ENCODE measurements around the gene GPSM3. TPM values are rescaled to one million over a fixed set of nuclear protein-coding genes. Genes with fewer than 3 reads are reported as not detected.
A peak's percentile ranks its signal among the peaks of the same experiment; 100 is the strongest.

Gene GPSM3
- total RNA-seq (100 to 1,000 TPM; 267 to 311 (median 274) TPM), total RNA-seq (18.4 to 198 (median 131) reads per million in 29 experiments)
- total RNA-seq (2013), result 268 TPM

GRCh38 chr6:32192608-32193039 lies at the start of gene GPSM3:
GPSM3 (minus strand) TSS chr6:32192643; CDS start chr6:32192513, 130 bp downstream.
- H3K4me1 ChIP-seq (ENCODE audit: control insufficient read depth in 1 of 2, extremely low read depth in 1 of 2, insufficient read depth in 2 of 2, low read length in 2 of 2), result peaks cover 34 to 72% of the 10 kb centered on the region in 2 experiments
- ChIA-PET POLR2A (interaction anchor here (0.6 to 1.4 kb wide), 3 partner anchors 10 to 15 kb away, joined by 3 to 5 read pairs (median 3); no protein-coding TSS in a partner anchor), CTCF (interaction anchor here in 1 of 2 donors (0.8 to 1.3 kb wide), 2 partner anchors 15 to 779 kb away, joined by 3 to 4 read pairs; no protein-coding TSS in a partner anchor)
- H3K36me3 Mint-ChIP-seq, result peaks cover 25% of the 10 kb centered on the region
- H3K4me1 Mint-ChIP-seq, result peaks cover 44 to 56% (median 54%) of the 10 kb centered on the region in 3 donors
- peak within 1 kb of the TSS; percentile 95 to 97 for H3K4me3 ChIP-seq (ENCODE audit: control insufficient read depth in 1 of 2, extremely low read depth in 1 of 2, low read length in 1 of 2)
- peaks cover 0 to 18% of the 10 kb centered on the region in 2 donors for H3K36me3 ChIP-seq (ENCODE audit: control insufficient read depth in 2 of 2, extremely low read depth in 1 of 2, insufficient read depth in 1 of 2, low read length in 1 of 2)
- DNase-seq, result peak; percentile 30 to 77 (median 54)
- peak in 2 of 4 experiments; percentile 18 to 19 for ATAC-seq (replicated peaks in 1 of 4)
- H3K27me3 ChIP-seq (replicated peaks in 1 of 2; ENCODE audit: control insufficient read depth in 2 of 2, extremely low read depth in 1 of 2, insufficient read depth in 2 of 2, low read length in 1 of 2), result no peaks in the 10 kb centered on the region
- H3K9me3 Mint-ChIP-seq, result no peaks in the 10 kb centered on the region
- WGBS (ENCODE audit: insufficient coverage), result no CpG with 5 or more reads among the region's 5 CpGs
- H3K27ac ChIP-seq (ENCODE audit: low read length), result peak within 1 kb of the TSS; percentile 93
- H3K9me3 ChIP-seq, result no peaks in the 10 kb centered on the region
- no peaks in the 10 kb centered on the region for H3K27me3 Mint-ChIP-seq
- peak within 1 kb of the TSS; percentile 99 for H3K27ac Mint-ChIP-seq
- peak within 1 kb of the TSS; percentile 96 to 97 (median 97) for H3K4me3 Mint-ChIP-seq

- Mint-ChIP-seq H3K9me3 (no peaks in the 10 kb centered on the region), H3K4me3 (no peak overlapping the region), H3K27me3 (peaks cover 0 to 2% of the 10 kb centered on the region in 2 donors), H3K36me3 (no peaks in the 10 kb centered on the region), H3K4me1 (peaks cover 5 to 9% (median 6%) of the 10 kb centered on the region in 3 donors), H3K27ac (no peak overlapping the region)
- peaks cover 0 to 17% of the 10 kb centered on the region in 2 experiments for H3K27me3 ChIP-seq (replicated peaks in 1 of 2; ENCODE audit: control insufficient read depth in 2 of 2, extremely low read depth in 1 of 2, insufficient read depth in 2 of 2, low read length in 1 of 2)
- H3K4me3 ChIP-seq (ENCODE audit: control insufficient read depth in 1 of 2, extremely low read depth in 1 of 2, low read length in 1 of 2), result no peak overlapping the region
- ATAC-seq (replicated peaks in 1 of 4) (no peak), DNase-seq (no peak)
- no peaks in the 10 kb centered on the region for H3K36me3 ChIP-seq (ENCODE audit: control insufficient read depth in 2 of 2, extremely low read depth in 1 of 2, insufficient read depth in 1 of 2, low read length in 1 of 2)
- 100% methylated on average over 1 of the region's 1 CpG for WGBS (ENCODE audit: insufficient coverage)
- H3K4me1 ChIP-seq (ENCODE audit: control insufficient read depth in 1 of 2, extremely low read depth in 1 of 2, insufficient read depth in 2 of 2, low read length in 2 of 2), result peaks cover 0 to 9% of the 10 kb centered on the region in 2 experiments
- H3K27ac ChIP-seq (ENCODE audit: low read length), result no peak overlapping the region
- ChIA-PET CTCF (interaction anchor here in 1 of 2 donors (0.5 kb wide), 1 partner anchor 123 kb away, joined by 3 read pairs; no protein-coding TSS in a partner anchor), POLR2A (no interaction called here)
- no peaks in the 10 kb centered on the region for H3K9me3 ChIP-seq
Observed at GRCh38 chr6:32240686-32241085, 48.2 kb upstream of the GPSM3 start.

- CTCF ChIA-PET, result no interaction called here
- Histone ChIP-seq H3K4me3 (ENCODE audit: control insufficient read depth in 1 of 2, extremely low read depth in 1 of 2, low read length in 1 of 2) (no peak overlapping the region), H3K36me3 (ENCODE audit: control insufficient read depth in 2 of 2, extremely low read depth in 1 of 2, insufficient read depth in 1 of 2, low read length in 1 of 2) (no peaks in the 10 kb centered on the region), H3K4me1 (ENCODE audit: control insufficient read depth in 1 of 2, extremely low read depth in 1 of 2, insufficient read depth in 2 of 2, low read length in 2 of 2) (peaks cover 0 to 2% of the 10 kb centered on the region in 2 experiments), H3K27me3 (replicated peaks in 1 of 2; ENCODE audit: control insufficient read depth in 2 of 2, extremely low read depth in 1 of 2, insufficient read depth in 2 of 2, low read length in 1 of 2) (peaks cover 0 to 18% of the 10 kb centered on the region in 2 experiments), H3K9me3 (no peaks in the 10 kb centered on the region), H3K27ac (ENCODE audit: low read length) (no peak overlapping the region)
- POLR2A ChIA-PET, result no interaction called here
- ATAC-seq (replicated peaks in 1 of 4), result no peak
- no peaks in the 10 kb centered on the region for H3K27me3 Mint-ChIP-seq
- H3K4me1 Mint-ChIP-seq, result no peaks in the 10 kb centered on the region
- DNase-seq, result no peak
- H3K27ac Mint-ChIP-seq, result no peak overlapping the region
- no peak overlapping the region for H3K4me3 Mint-ChIP-seq
- WGBS (ENCODE audit: insufficient coverage), result no CpG with 5 or more reads among the region's 2 CpGs
- no peaks in the 10 kb centered on the region for H3K36me3 Mint-ChIP-seq
- H3K9me3 Mint-ChIP-seq, result no peaks in the 10 kb centered on the region
Observed at GRCh38 chr6:32239462-32239861, 47.0 kb upstream of the GPSM3 start.

GRCh38 chr6:32234934-32235333 lies 42.5 kb upstream of the GPSM3 start:
- Histone ChIP-seq H3K4me1 (ENCODE audit: control insufficient read depth in 1 of 2, extremely low read depth in 1 of 2, insufficient read depth in 2 of 2, low read length in 2 of 2) (no peaks in the 10 kb centered on the region), H3K36me3 (ENCODE audit: control insufficient read depth in 2 of 2, extremely low read depth in 1 of 2, insufficient read depth in 1 of 2, low read length in 1 of 2) (no peaks in the 10 kb centered on the region), H3K4me3 (ENCODE audit: control insufficient read depth in 1 of 2, extremely low read depth in 1 of 2, low read length in 1 of 2) (no peak overlapping the region), H3K27me3 (replicated peaks in 1 of 2; ENCODE audit: control insufficient read depth in 2 of 2, extremely low read depth in 1 of 2, insufficient read depth in 2 of 2, low read length in 1 of 2) (peaks cover 0 to 3% of the 10 kb centered on the region in 2 experiments), H3K27ac (ENCODE audit: low read length) (no peak overlapping the region), H3K9me3 (no peaks in the 10 kb centered on the region)
- H3K4me1 Mint-ChIP-seq, result no peaks in the 10 kb centered on the region
- CTCF ChIA-PET, result no interaction called here
- POLR2A ChIA-PET, result interaction anchor here in 1 of 2 donors (0.7 kb wide), 1 partner anchor 28 kb away, joined by 3 read pairs; no protein-coding TSS in a partner anchor
- WGBS (ENCODE audit: insufficient coverage), result no CpG with 5 or more reads among the region's 4 CpGs
- ATAC-seq (replicated peaks in 1 of 4) (peak in 3 of 4 experiments; percentile 32 to 70 (median 36)), DNase-seq (peak in 1 of 35 experiments; percentile 18)
- no peak overlapping the region for H3K4me3 Mint-ChIP-seq
- no peak overlapping the region for H3K27ac Mint-ChIP-seq
- H3K9me3 Mint-ChIP-seq, result no peaks in the 10 kb centered on the region
- no peaks in the 10 kb centered on the region for H3K36me3 Mint-ChIP-seq
- no peaks in the 10 kb centered on the region for H3K27me3 Mint-ChIP-seq

GRCh38 chr6:32226434-32226833 lies 34.0 kb upstream of the GPSM3 start:
- H3K9me3 ChIP-seq, result no peaks in the 10 kb centered on the region
- H3K27ac Mint-ChIP-seq, result peak overlapping the region in 1 of 2 donors; percentile 16
- H3K9me3 Mint-ChIP-seq, result no peaks in the 10 kb centered on the region
- ChIA-PET POLR2A (no interaction called here), CTCF (interaction anchor here in 1 of 2 donors (0.6 kb wide), 1 partner anchor 28 kb away, joined by 4 read pairs; no protein-coding TSS in a partner anchor)
- no peaks in the 10 kb centered on the region for H3K27me3 Mint-ChIP-seq
- peaks cover 15 to 21% (median 19%) of the 10 kb centered on the region in 3 donors for H3K4me1 Mint-ChIP-seq
- no peaks in the 10 kb centered on the region for H3K36me3 ChIP-seq (ENCODE audit: control insufficient read depth in 2 of 2, extremely low read depth in 1 of 2, insufficient read depth in 1 of 2, low read length in 1 of 2)
- no peak overlapping the region for H3K27ac ChIP-seq (ENCODE audit: low read length)
- DNase-seq (no peak), ATAC-seq (replicated peaks in 1 of 4) (no peak)
- 89% methylated on average over 3 of the region's 7 CpGs for WGBS (ENCODE audit: insufficient coverage)
- H3K4me3 ChIP-seq (ENCODE audit: control insufficient read depth in 1 of 2, extremely low read depth in 1 of 2, low read length in 1 of 2), result no peak overlapping the region
- no peaks in the 10 kb centered on the region for H3K36me3 Mint-ChIP-seq
- H3K4me1 ChIP-seq (ENCODE audit: control insufficient read depth in 1 of 2, extremely low read depth in 1 of 2, insufficient read depth in 2 of 2, low read length in 2 of 2), result peaks cover 0 to 14% of the 10 kb centered on the region in 2 experiments
- no peak overlapping the region for H3K4me3 Mint-ChIP-seq
- peaks cover 0 to 8% of the 10 kb centered on the region in 2 experiments for H3K27me3 ChIP-seq (replicated peaks in 1 of 2; ENCODE audit: control insufficient read depth in 2 of 2, extremely low read depth in 1 of 2, insufficient read depth in 2 of 2, low read length in 1 of 2)

- Histone ChIP-seq H3K27me3 (replicated peaks in 1 of 2; ENCODE audit: control insufficient read depth in 2 of 2, extremely low read depth in 1 of 2, insufficient read depth in 2 of 2, low read length in 1 of 2) (peaks cover 0 to 21% of the 10 kb centered on the region in 2 experiments), H3K4me1 (ENCODE audit: control insufficient read depth in 1 of 2, extremely low read depth in 1 of 2, insufficient read depth in 2 of 2, low read length in 2 of 2) (peaks cover 0 to 14% of the 10 kb centered on the region in 2 experiments), H3K27ac (ENCODE audit: low read length) (no peak overlapping the region), H3K4me3 (ENCODE audit: control insufficient read depth in 1 of 2, extremely low read depth in 1 of 2, low read length in 1 of 2) (no peak overlapping the region), H3K9me3 (no peaks in the 10 kb centered on the region), H3K36me3 (ENCODE audit: control insufficient read depth in 2 of 2, extremely low read depth in 1 of 2, insufficient read depth in 1 of 2, low read length in 1 of 2) (no peaks in the 10 kb centered on the region)
- ATAC-seq (replicated peaks in 1 of 4) (no peak), DNase-seq (no peak)
- no peak overlapping the region for H3K4me3 Mint-ChIP-seq
- WGBS (ENCODE audit: insufficient coverage), result 100% methylated on average over 1 of the region's 2 CpGs
- H3K9me3 Mint-ChIP-seq, result no peaks in the 10 kb centered on the region
- ChIA-PET CTCF (no interaction called here), POLR2A (no interaction called here)
- no peaks in the 10 kb centered on the region for H3K27me3 Mint-ChIP-seq
- peak overlapping the region in 1 of 2 donors; percentile 48 for H3K27ac Mint-ChIP-seq
- H3K4me1 Mint-ChIP-seq, result peaks cover 15 to 21% (median 19%) of the 10 kb centered on the region in 3 donors
- H3K36me3 Mint-ChIP-seq, result no peaks in the 10 kb centered on the region
Observed at GRCh38 chr6:32224696-32225095, 32.3 kb upstream of the GPSM3 start.
